H1 (cell line): ENCODE data around the gene SSH2. TPM values are rescaled to one million over a fixed set of nuclear protein-coding genes. Genes with fewer than 3 reads are reported as not detected.

Experiments
- CTCF ChIA-PET: fragments of 300-600 bp; sonication (Branson Sonifier 250); formaldehyde crosslinking; loops from one replicate; lab custom pipeline; 2021; ENCODE audit not compliant: partially characterized antibody; lab: Charles Lee
- POLR2A ChIA-PET: fragments of 300-600 bp; sonication (Branson Sonifier 250); formaldehyde crosslinking; loops from one replicate; lab custom pipeline; 2021; ENCODE audit warnings: inconsistent platforms; ENCODE audit not compliant: partially characterized antibody; lab: Charles Lee
- DNase-seq, 2 experiments: peaks; one replicate each; pipeline versions ENCODE4 v3.0.0 to v3.0.0-alpha.2; 2010 to 2022; ENCODE audit warnings: low spot score in 2 of 2, low read depth in 1 of 2, mixed read lengths in 1 of 2
- FAIRE-seq: peaks from 2 replicates; lab custom pipeline; 2011; peaks lifted over from hg19 to GRCh38; lab: Jason Lieb, UNC
- H2AFZ ChIP-seq: 2 replicates; pipeline ENCODE4 v1.8.1; 2012; ENCODE audit warnings: low read length, inconsistent platforms
- H2AK5ac ChIP-seq: 2 replicates; pipeline ENCODE4 v1.6.1; 2013; ENCODE audit warnings: low read depth, low read length
- H2BK120ac ChIP-seq: replicated peaks from 2 replicates; pipeline ENCODE3; 2013; ENCODE audit warnings: low read depth, low read length, inconsistent platforms
- H2BK12ac ChIP-seq: 2 replicates; pipeline ENCODE4 v1.6.1; 2013; ENCODE audit warnings: low read depth, low read length
- H2BK15ac ChIP-seq: 2 replicates; pipeline ENCODE4 v1.6.1; 2013; ENCODE audit warnings: low read length
- H2BK20ac ChIP-seq: 2 replicates; pipeline ENCODE4 v1.6.1; 2013; ENCODE audit warnings: low read length
- H2BK5ac ChIP-seq: 2 replicates; pipeline ENCODE4 v1.6.1; 2013; ENCODE audit warnings: low read depth, low read length
- H3K14ac ChIP-seq: 2 replicates; pipeline ENCODE4 v1.6.1; 2013; ENCODE audit warnings: inconsistent platforms; ENCODE audit not compliant: insufficient read length
- H3K18ac ChIP-seq: 2 replicates; pipeline ENCODE4 v1.6.1; 2013; ENCODE audit warnings: low read length; ENCODE audit errors: extremely low read depth
- H3K23ac ChIP-seq: 2 replicates; pipeline ENCODE4 v1.6.1; 2013; ENCODE audit warnings: inconsistent platforms; ENCODE audit not compliant: insufficient read length
- H3K23me2 ChIP-seq: 2 replicates; pipeline ENCODE4 v1.6.1; 2013; ENCODE audit warnings: low read depth, low read length
- H3K27ac ChIP-seq: 2 replicates; pipeline ENCODE4 v1.6.1; 2011; ENCODE audit warnings: low read depth, low read length, inconsistent platforms
- H3K27me3 ChIP-seq, 4 experiments: replicated peaks in 1 of 4; 1 replicate in 1 of 4; 2 replicates in 3 of 4; pipeline versions ENCODE4 v1.6.1 to v1.8.1; 2011 to 2013; ENCODE audit warnings: low read length in 3 of 4, mild to moderate bottlenecking in 3 of 4, inconsistent platforms in 2 of 4, mixed read lengths in 2 of 4, moderate library complexity in 1 of 4; ENCODE audit not compliant: control insufficient read depth in 3 of 4, insufficient read depth in 3 of 4; ENCODE audit errors: extremely low read depth in 1 of 4
- H3K36me3 ChIP-seq, 4 experiments: 2 replicates each; pipeline versions ENCODE4 v1.6.1 to v1.8.1; 2011 to 2013; ENCODE audit warnings: mild to moderate bottlenecking in 4 of 4, low read length in 3 of 4, moderate library complexity in 2 of 4, control low read depth in 1 of 4, inconsistent platforms in 1 of 4; ENCODE audit not compliant: insufficient read depth in 4 of 4, control insufficient read depth in 2 of 4
- H3K4ac ChIP-seq: replicated peaks from 2 replicates; pipeline ENCODE3; 2013; ENCODE audit warnings: low read length, low read depth, mixed read lengths, inconsistent platforms; ENCODE audit not compliant: insufficient read length
- H3K4me1 ChIP-seq, 4 experiments: replicated peaks in 1 of 4; 1 replicate in 1 of 4; 2 replicates in 3 of 4; pipeline versions ENCODE4 v1.6.1 to v1.8.1; 2011 to 2013; ENCODE audit warnings: low read length in 3 of 4, inconsistent platforms in 2 of 4, mixed read lengths in 1 of 4; ENCODE audit not compliant: insufficient read depth in 4 of 4, control insufficient read depth in 3 of 4
- H3K4me2 ChIP-seq, 2 experiments: 2 replicates each; pipeline versions ENCODE4 v1.6.1 to v1.8.1; 2011 to 2013; ENCODE audit warnings: low read depth in 2 of 2, low read length in 2 of 2, control low read depth in 1 of 2, inconsistent platforms in 1 of 2, mild to moderate bottlenecking in 1 of 2; ENCODE audit not compliant: insufficient read depth in 1 of 2
- H3K4me3 ChIP-seq, 4 experiments: fragments of 200-600, 300-600 bp in 1 of 4; sonication (generic), shearing (Covaris generic), sonication (Bioruptor Twin) in 1 of 4; 2 replicates each; pipeline versions ENCODE4 v1.5.1 to v1.8.1; 2011 to 2016; ENCODE audit warnings: low read length in 4 of 4, low read depth in 3 of 4, control low read depth in 2 of 4, inconsistent platforms in 2 of 4, mild to moderate bottlenecking in 2 of 4, mixed read lengths in 1 of 4, moderate library complexity in 1 of 4; ENCODE audit not compliant: insufficient read depth in 2 of 4; ENCODE audit errors: extremely low read depth in 1 of 4
- H3K56ac ChIP-seq: replicated peaks from 2 replicates; pipeline ENCODE3; 2013; ENCODE audit warnings: low read depth, mild to moderate bottlenecking, mixed read lengths, low read length, inconsistent platforms; ENCODE audit not compliant: insufficient read length
- H3K79me1 ChIP-seq: 2 replicates; pipeline ENCODE4 v1.6.1; 2013; ENCODE audit warnings: low read depth, low read length, control low read depth
- H3K79me2 ChIP-seq, 2 experiments: 2 replicates each; pipeline versions ENCODE4 v1.6.1 to v1.8.1; 2012 to 2013; ENCODE audit warnings: low read length in 2 of 2, mild to moderate bottlenecking in 2 of 2, inconsistent platforms in 1 of 2; ENCODE audit not compliant: insufficient read depth in 2 of 2, control insufficient read depth in 1 of 2
- H3K9ac ChIP-seq, 4 experiments: replicated peaks in 1 of 4; 1 replicate in 1 of 4; 2 replicates in 3 of 4; pipeline versions ENCODE4 v1.6.1 to v1.8.1; 2011 to 2013; ENCODE audit warnings: low read depth in 3 of 4, low read length in 3 of 4, control low read depth in 2 of 4, mild to moderate bottlenecking in 2 of 4, moderate library complexity in 2 of 4, inconsistent platforms in 1 of 4; ENCODE audit errors: extremely low read depth in 1 of 4
- H3K9me3 ChIP-seq, 2 experiments: 2 replicates each; pipeline versions ENCODE4 v1.6.1 to v1.8.1; 2012 to 2013; ENCODE audit warnings: mild to moderate bottlenecking in 2 of 2, moderate library complexity in 2 of 2, control low read depth in 1 of 2, inconsistent platforms in 1 of 2, low read depth in 1 of 2, low read length in 1 of 2, mixed read lengths in 1 of 2; ENCODE audit not compliant: insufficient read depth in 2 of 2
- H4K20me1 ChIP-seq, 2 experiments: replicated peaks in 1 of 2; 2 replicates each; pipeline versions ENCODE3 to v1.8.1; 2011 to 2013; ENCODE audit warnings: inconsistent platforms in 2 of 2, low read length in 2 of 2, mild to moderate bottlenecking in 1 of 2; ENCODE audit not compliant: insufficient read depth in 2 of 2, control insufficient read depth in 1 of 2
- H4K5ac ChIP-seq: 2 replicates; pipeline ENCODE4 v1.6.1; 2013; ENCODE audit warnings: low read length, low read depth, mixed read lengths, inconsistent platforms; ENCODE audit not compliant: insufficient read length
- H4K8ac ChIP-seq: 2 replicates; pipeline ENCODE4 v1.8.0; 2013; ENCODE audit warnings: mild to moderate bottlenecking, moderate library complexity, low read length, inconsistent platforms; ENCODE audit not compliant: insufficient read depth; ENCODE audit errors: extremely low read depth
- H4K91ac ChIP-seq: replicated peaks from 2 replicates; pipeline ENCODE3; 2013; ENCODE audit warnings: low read length, mixed read lengths, inconsistent platforms; ENCODE audit not compliant: insufficient read length
- ASH2L ChIP-seq: fragments of 200-600, 300-600 bp; sonication (generic); IDR thresholded peaks from one replicate; pipeline ENCODE4 v1.7.1; 2017; ENCODE audit warnings: low read length
- BCL11A ChIP-seq, 2 experiments: IDR thresholded peaks; one replicate each; pipeline ENCODE4 v1.6.1; 2011; ENCODE audit warnings: low read depth in 2 of 2, low read length in 2 of 2, mild to moderate bottlenecking in 2 of 2
- CBX5 ChIP-seq: fragments of 300-800, 300-1000 bp; sonication (generic); IDR thresholded peaks from 2 replicates; pipeline ENCODE4 v1.7.1; 2016; ENCODE audit warnings: antibody characterized with exemption, low read length, low read depth
- CBX8 ChIP-seq: fragments of 300-800, 300-1000 bp; sonication (generic); IDR thresholded peaks from 2 replicates; pipeline ENCODE4 v1.7.1; 2016; ENCODE audit warnings: low read depth, low read length, borderline replicate concordance
- EP300 ChIP-seq, 2 experiments: IDR thresholded peaks; 1 replicate in 1 of 2; 2 replicates in 1 of 2; pipeline ENCODE4 v1.6.1; 2011 to 2012; ENCODE audit warnings: low read depth in 2 of 2, low read length in 2 of 2, mild to moderate bottlenecking in 2 of 2, borderline replicate concordance in 1 of 2, inconsistent platforms in 1 of 2, moderate library complexity in 1 of 2
- EZH2 ChIP-seq: fragments of 200-600 bp; sonication (generic); IDR thresholded peaks from 2 replicates; pipeline ENCODE4 v1.7.1; 2012; ENCODE audit warnings: low read depth, mild to moderate bottlenecking, moderate library complexity, low read length, inconsistent platforms; ENCODE audit not compliant: severe bottlenecking
- GTF2F1 ChIP-seq: IDR thresholded peaks from 2 replicates; pipeline ENCODE4 v1.6.1; 2012; ENCODE audit warnings: low read depth, low read length, improper control_type of control experiment, borderline replicate concordance
- KDM1A ChIP-seq: fragments of 200-600, 300-600 bp; sonication (generic); IDR thresholded peaks from 2 replicates; pipeline ENCODE4 v1.7.1; 2016; ENCODE audit warnings: mild to moderate bottlenecking, low read length, borderline replicate concordance
- KDM4A ChIP-seq: IDR thresholded peaks from one replicate; pipeline ENCODE4 v1.7.1; 2012; ENCODE audit warnings: low read depth, mild to moderate bottlenecking, moderate library complexity, low read length, inconsistent platforms; ENCODE audit not compliant: severe bottlenecking
- RXRA ChIP-seq: IDR thresholded peaks from 2 replicates; pipeline ENCODE4 v1.6.1; 2011; ENCODE audit warnings: low read depth, mild to moderate bottlenecking, low read length, moderate library complexity; ENCODE audit not compliant: insufficient read depth
- SIN3A ChIP-seq, 2 experiments: IDR thresholded peaks in 1 of 2; conservative IDR thresholded peaks in 1 of 2; 2 replicates each; pipeline ENCODE4 v1.6.1; 2011 to 2012; ENCODE audit warnings: low read length in 2 of 2, improper control_type of control experiment in 1 of 2, low read depth in 1 of 2, mild to moderate bottlenecking in 1 of 2
- SP2 ChIP-seq: IDR thresholded peaks from 2 replicates; pipeline ENCODE4 v1.6.1; 2012; ENCODE audit warnings: mild to moderate bottlenecking, low read length, inconsistent platforms
- WGBS, 2 experiments: shearing (Covaris generic) in 1 of 2; methylation state at CpG; one replicate each; pipeline versions ENCODE4 v1.1.6 to v1.1.7; 2013 to 2015; ENCODE audit warnings: low lambda C conversion rate in 2 of 2, mixed read lengths in 2 of 2, inconsistent platforms in 1 of 2, low coverage in 1 of 2, missing lambda C conversion rate in 1 of 2; ENCODE audit not compliant: insufficient replicate concordance in 2 of 2, insufficient coverage in 1 of 2, insufficient read length in 1 of 2; ENCODE audit errors: extremely low coverage in 1 of 2, missing lambda C conversion rate in 1 of 2; 5-methylcytosine and 5-hydroxymethylcytosine counted together
- polyA plus RNA-seq, 7 experiments: library from polyadenylated mRNA; depleted of rRNA in 3 of 7; stranded (reverse) in 5 of 7; unstranded in 2 of 7; fragments of >200 nt in 5 of 7; fragments of 200-250 nt in 2 of 7; gene quantifications; 1 replicate in 5 of 7; 2 replicates in 1 of 7; 4 replicates in 1 of 7; pipeline versions ENCODE4 v1.2.1 to v1.2.3, GENCODE V29; 2011 to 2013; ENCODE audit warnings: missing spikeins in 2 of 7, mixed read lengths in 2 of 7
- total RNA-seq: library from RNA; stranded (reverse); fragmentation: NEBNext Ultra II Directional; extraction: Animal tissue kit (Norgen Biotek cat#: 25700); gene quantifications from 2 replicates; pipeline ENCODE4 v1.2.1, GENCODE V29; 2021
- TF ChIP-seq, protein P1 (sequence below): IDR thresholded peaks from 2 replicates; pipeline ENCODE4 v1.6.1; 2012; ENCODE audit warnings: inconsistent platforms

SSH2 gene
- total and polyA plus RNA-seq, 2 of the 8 experiments (the other 6 are each of a cell fraction or from before 2014, with no cell fraction given), result 5.2 to 15.9 TPM

DNA sequence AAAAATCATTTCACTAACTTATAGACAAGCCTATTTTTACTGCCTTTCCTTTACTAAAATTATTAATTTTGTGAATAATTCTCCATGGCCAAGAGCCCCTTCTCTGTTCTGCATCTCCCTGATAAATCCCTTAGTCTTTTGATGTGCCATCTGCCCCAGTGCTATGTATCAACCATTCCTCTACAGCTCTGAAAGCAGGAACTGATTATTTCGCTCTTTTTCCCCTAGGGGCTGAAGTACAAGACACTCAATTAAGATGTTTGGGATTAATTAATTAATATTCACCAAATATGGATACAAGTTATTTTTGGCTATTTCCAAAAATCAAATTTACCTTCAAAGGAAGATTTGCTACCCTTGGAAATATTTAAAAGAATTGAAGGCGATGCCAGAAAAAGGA lies 26.6 kb downstream of the SSH2 start:
- WGBS, 2 experiments, result 91% methylated on average over 2 of the region's 2 CpGs; no CpG with 5 or more reads in 1 of the 2 experiments
- H2AK5ac ChIP-seq, result no peak overlapping the region
- H4K5ac ChIP-seq, result no peak overlapping the region
- no peak overlapping the region for H3K9ac ChIP-seq
- H3K79me2 ChIP-seq, result peaks cover 0 to 6% of the 10 kb centered on the region in 2 experiments; a peak in 1 of 4 replicates
- no peak overlapping the region for H3K4ac ChIP-seq
- H2BK12ac ChIP-seq, result no peak overlapping the region
- no peak overlapping the region for H2BK20ac ChIP-seq
- H4K91ac ChIP-seq, result no peak overlapping the region
- no peak overlapping the region for H3K23ac ChIP-seq
- H3K56ac ChIP-seq, result no peak overlapping the region
- no peaks in the 10 kb centered on the region for H3K36me3 ChIP-seq
- H3K14ac ChIP-seq, result no peak overlapping the region
- no peak overlapping the region for H2BK5ac ChIP-seq
- no peak overlapping the region for H2BK120ac ChIP-seq
- H3K9me3 ChIP-seq, result peaks cover 2 to 10% of the 10 kb centered on the region in 2 experiments; a peak in 3 of 4 replicates
- no peaks in the 10 kb centered on the region for H3K79me1 ChIP-seq
- no peak overlapping the region for H2AFZ ChIP-seq
- no peak overlapping the region for H2BK15ac ChIP-seq
- no peak for DNase-seq
- CTCF ChIA-PET, result interaction anchor here (0.6 to 1.0 kb wide), 2 partner anchors 27 to 29 kb away, joined by 3 to 4 read pairs; no protein-coding TSS in a partner anchor
- H3K27me3 ChIP-seq, result no peaks in the 10 kb centered on the region
- H3K4me3 ChIP-seq, result no peak overlapping the region
- H4K20me1 ChIP-seq, result no peaks in the 10 kb centered on the region
- no peak overlapping the region for H3K18ac ChIP-seq
- POLR2A ChIA-PET, result no interaction called here
- H4K8ac ChIP-seq, result no peak overlapping the region
- no peaks in the 10 kb centered on the region; the same call in 1 of the 2 replicates for H3K23me2 ChIP-seq
- H3K27ac ChIP-seq, result no peak overlapping the region
- no peaks in the 10 kb centered on the region for H3K4me1 ChIP-seq
- H3K4me2 ChIP-seq, result no peak overlapping the region
- no peak for FAIRE-seq
- no peak for TF ChIP-seq KDM1A
- no peak for TF ChIP-seq RXRA
- TF ChIP-seq GTF2F1, result no peak
- no peak for TF ChIP-seq BCL11A (IDR thresholded peaks at IDR 0.05; ENCODE audit: low read depth in 2 of 2, low read length in 2 of 2)
- TF ChIP-seq KDM4A, result no peak
- no peak for TF ChIP-seq EZH2
- TF ChIP-seq, protein P1, sequence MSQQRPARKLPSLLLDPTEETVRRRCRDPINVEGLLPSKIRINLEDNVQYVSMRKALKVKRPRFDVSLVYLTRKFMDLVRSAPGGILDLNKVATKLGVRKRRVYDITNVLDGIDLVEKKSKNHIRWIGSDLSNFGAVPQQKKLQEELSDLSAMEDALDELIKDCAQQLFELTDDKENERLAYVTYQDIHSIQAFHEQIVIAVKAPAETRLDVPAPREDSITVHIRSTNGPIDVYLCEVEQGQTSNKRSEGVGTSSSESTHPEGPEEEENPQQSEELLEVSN, result no peak
- TF ChIP-seq SP2, result no peak
- TF ChIP-seq CBX8, result no peak
- TF ChIP-seq CBX5, result no peak
- TF ChIP-seq EP300 (IDR thresholded peaks at IDR 0.05; ENCODE audit: borderline replicate concordance in 1 of 2, low read depth in 2 of 2, low read length in 2 of 2), result no peak
- no peak for TF ChIP-seq ASH2L
- no peak for TF ChIP-seq SIN3A (conservative IDR thresholded peaks at IDR 0.05 in 1 of 2, IDR thresholded peaks at IDR 0.05 in 1 of 2; ENCODE audit: low read depth in 1 of 2, low read length in 2 of 2)
